NK-92 treated with Interleukin-12 subunit alpha and Interleukin-12 subunit beta, amount 100 ng/mL, for 24 hours (cell line): ENCODE data around the gene ZNF331.
"Not testable (repeated sequence)": the region's sequence is repeated elsewhere in the genome, so short reads cannot be mapped to it uniquely, and the experiment has no call there.

ENCODE experiments used
- DNase-seq: peaks from one replicate; lab custom pipeline; 2025; lab: John Stamatoyannopoulos, UW

The ZNF331 gene

DNA sequence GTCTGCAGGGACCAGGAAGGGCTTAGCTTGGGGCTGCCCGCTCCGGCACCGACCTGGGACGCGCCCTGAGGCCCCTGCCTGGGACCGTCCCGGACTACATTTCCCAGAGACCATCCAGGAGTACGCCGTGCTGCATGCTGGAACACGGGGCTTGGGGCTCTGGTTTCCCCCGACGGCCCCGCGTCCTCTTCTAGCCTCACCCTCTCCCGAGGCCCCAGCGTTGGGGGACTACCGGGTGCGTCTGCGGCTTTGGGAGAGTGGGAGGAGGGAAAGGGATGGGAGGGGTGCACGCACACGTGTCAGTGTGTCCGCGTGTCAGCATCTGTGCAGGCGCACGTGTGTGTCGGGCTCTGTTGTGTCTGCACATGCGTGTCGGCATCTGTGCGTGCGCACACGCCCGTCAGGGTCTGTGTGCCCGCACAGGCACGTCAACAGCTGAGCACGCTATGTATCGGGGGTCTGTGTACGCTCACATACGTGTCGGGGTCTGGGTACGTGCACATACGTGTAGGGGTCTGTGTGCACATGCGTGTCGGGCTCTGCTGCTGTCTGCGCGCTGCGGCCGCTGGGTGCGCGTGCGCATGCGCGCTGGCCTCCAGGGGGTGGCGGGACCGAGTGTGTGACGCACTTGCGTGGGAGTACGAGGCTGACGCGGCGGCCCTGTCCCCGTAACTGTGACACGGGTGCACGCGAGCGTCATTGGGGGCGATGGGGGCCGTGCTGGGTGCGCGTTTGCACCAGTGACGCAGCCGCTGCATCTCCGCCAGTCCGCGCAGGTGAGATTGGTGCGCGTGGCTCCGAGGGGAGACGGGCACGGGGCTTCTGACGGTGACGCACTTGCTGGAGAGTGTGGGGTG, at the start of gene ZNF331:
Gene ZNF331, plus strand, starts transcription at position 625 of the 857 bp plus-strand sequence. CDS start 31,232 bp downstream, outside the sequence.
- no peak for DNase-seq

DNA sequence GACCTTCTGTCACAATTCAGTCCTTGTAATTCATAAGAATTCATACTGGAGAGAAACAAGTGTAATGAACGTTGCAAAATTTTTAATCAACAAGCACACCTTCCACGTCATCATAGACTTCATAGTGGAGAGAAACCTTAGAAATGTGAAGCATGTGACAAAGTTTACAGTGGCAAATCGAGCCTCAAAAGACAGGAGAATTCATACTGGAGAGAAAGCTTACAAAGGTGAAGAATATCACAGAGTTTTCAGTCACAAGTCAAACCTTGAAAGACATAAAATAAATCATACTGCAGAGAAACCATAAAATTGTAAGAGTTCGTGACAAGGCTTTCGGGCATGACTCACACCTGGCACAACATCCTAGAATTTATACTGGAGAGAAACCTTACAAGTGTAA, 45.8 kb upstream of the ZNF331 start:
- DNase-seq, result no peak

DNA sequence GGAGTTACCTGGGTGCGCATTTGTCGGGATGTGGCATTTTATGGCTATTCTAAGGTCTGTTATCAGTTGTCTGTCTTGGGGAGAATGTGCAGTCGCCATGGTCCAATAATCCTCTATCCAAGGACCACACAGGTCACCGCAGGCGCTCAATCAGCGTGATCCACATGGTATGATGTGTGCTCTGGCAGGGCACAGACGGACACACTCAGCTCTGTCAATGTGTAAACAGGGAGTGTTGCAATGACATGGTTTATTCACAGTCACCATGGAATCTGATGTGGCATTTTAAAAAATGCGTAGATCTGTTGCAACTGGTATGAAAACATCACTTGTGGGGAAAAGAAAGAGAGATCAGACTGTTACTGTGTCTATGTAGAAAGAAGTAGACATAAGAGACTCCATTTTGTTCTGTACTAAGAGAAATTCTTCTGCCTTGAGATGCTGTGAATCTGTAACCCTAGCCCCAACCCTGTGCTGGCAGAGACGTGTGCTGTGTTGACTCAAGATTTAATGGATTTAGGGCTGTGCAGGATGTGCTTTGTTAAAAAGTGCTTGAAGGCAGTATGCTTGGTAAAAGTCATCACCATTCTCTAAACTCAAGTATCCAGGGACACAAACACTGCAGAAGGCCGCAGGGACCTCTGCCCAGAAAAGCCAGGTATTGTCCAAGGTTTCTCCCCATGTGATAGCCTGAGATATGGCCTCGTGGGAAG, 40.5 kb upstream of the ZNF331 start:
- DNase-seq, result not testable (repeated sequence)

DNA sequence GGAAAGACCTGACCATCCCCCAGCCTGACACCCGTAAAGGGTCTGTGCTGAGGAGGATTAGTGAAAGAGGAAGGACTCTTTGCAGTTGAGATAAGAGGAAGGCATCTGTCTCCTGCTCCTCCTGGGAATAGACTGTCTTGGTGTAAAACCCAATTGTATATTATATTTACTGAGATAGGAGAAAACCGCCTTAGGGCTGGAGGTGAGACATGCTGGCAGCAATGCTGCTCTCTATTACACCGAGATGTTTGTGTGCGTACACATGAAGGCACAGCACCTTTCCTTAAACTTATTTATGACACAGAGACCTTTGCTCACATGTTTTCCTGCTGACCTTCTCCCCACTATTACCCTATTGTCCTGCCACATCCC, 39.9 kb upstream of the ZNF331 start:
- DNase-seq, result not testable (repeated sequence)

DNA sequence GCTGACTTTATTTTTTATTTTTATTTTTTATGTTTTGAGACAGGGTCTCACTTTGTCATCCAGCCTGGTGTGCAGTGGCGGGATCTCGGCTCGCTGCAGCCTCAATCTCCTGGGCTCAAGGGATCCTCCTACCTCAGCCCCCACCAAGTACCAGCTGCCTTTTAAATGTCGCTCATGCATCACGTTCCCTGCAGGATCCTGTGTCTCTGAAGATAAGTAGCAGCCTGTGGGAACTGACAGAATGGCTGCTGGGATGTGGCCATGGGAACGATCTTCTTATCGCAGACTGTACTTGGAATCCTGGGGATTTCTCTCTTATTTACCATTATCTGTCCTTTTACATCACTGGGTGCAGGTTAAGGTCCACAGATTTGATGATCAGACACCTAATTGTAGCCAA, 34.8 kb upstream of the ZNF331 start:
- DNase-seq, result not testable (repeated sequence)

DNA sequence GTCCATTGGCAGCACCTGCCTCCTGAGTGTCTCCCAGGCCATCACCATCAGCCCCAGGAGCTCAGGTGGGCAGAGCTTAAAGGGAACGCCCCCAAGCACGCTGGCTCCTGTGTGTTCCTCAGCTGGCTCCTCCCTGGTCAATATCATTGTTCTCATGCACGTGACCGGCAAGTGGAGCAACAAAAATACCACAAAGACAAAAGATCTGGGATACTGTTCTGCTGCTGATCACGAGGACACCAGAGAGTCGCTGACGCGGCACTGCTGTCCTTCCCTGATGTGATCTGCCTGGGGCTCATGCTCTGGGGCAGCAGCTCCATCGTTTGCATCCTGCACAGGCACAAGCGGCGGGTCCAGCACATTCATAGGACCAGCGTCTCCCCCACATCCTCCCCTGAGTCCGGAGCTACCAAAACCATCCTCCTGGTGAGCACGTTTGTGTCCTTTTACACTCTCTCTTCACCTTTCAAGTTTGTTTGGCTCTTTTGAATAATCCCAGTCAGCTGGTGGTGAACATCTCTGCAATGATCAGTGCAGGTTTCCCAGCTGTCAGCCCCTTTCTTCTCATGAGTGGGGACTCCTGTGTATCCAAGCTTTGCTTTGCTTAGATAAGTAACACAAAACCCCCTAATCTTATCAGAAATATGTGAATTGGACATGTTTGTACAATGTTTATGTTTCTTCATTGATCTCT, 34.1 kb upstream of the ZNF331 start:
- not testable (repeated sequence) for DNase-seq

DNA sequence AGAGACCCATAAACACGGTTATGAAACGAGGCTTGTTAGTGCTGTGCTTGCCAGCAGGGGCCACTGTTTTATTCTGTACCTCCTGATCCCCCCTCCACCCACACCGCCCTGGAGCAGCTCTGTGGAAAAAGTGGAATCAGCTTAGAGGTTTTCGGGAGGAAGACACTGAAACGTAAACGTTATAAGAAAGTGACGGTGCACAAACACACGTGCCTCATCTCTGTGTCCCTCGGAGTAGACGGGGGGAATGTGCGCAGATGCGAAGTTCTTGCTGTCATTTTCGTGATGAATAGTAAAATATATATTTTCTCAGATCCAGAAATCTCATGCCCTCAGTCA, 33.6 kb upstream of the ZNF331 start:
- DNase-seq, result not testable (repeated sequence)

DNA sequence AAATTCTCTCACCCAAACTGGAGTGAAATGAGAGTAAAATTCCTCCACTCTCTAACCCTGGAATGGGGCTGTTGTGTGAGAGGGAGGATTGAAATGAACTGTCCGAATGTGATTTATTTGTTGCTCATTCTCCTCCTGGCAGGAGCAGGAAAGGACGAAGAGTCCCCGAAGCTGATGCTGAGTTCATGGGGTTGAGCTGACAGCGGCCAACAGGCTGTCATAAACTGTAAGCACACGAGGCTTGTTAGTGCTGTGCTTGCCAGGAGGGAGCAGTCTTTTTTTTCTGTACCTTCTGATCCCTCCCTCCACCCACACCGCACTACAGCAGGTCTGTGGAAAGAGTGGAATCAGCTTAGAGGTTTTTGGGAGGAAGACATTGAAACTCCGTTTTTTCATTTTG, 33.1 kb upstream of the ZNF331 start:
- no peak for DNase-seq

DNA sequence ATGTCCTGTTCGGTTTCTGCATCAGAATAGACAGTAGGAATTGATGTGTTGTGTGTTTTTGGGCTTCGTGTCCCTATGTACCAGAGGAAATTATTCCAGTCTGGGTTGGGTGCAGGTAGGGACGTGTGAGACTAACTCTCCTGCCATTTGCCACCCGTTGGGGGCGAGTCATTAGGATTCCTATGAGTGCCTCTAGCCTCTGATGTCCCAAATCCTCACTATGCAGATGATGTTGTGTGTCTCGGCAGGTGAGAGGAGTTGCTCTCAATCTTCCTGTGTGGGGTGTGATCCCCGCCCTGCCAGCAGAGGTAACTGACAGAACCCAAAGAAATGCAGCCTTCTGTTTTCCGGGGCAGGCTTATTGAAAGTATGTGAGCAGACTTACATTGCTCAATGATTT, 31.2 kb upstream of the ZNF331 start:
- no peak for DNase-seq

DNA sequence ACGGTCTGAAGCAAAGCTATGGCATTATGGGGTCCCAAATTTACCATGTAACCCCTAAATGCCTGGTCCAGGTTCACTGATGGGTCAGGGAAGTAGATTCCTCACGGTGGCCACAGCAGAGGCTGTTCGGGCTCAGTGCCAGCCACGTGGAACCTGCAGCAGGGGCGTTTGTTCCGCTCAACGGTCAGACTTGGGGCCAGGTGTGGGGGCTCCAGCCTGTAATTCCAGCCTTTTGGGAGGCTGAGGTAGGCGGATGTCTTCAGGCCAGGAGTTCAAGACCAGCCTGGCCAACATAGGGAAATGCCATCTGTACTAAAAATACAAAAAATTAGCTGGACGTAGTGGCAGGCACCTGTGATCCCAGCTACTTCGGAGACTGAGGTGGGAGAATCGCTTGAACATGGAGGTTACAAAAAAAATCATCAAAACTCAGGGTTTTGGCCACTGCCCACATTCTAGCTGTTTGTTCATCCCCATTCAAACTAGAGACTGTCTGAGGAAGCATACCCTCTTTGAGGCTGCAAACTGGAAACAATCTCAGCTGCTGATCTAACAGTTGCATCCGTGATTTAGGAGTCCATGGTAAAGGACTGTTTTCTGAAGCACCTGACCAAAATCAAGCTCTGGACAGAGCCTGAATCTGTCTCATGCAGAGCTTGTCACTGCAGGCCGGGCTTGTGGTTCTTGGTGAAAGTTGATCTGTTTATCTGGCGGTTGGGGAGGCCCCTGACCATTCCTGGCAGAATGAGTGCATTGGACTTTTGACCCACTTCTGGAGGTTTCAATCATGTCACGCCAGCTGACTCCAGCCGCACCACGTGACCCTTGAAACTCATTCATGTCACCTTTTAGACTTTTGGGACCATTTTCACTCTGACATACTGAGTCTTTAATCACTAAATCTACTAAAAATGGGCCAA, 30.2 kb upstream of the ZNF331 start:
- no peak for DNase-seq

DNA sequence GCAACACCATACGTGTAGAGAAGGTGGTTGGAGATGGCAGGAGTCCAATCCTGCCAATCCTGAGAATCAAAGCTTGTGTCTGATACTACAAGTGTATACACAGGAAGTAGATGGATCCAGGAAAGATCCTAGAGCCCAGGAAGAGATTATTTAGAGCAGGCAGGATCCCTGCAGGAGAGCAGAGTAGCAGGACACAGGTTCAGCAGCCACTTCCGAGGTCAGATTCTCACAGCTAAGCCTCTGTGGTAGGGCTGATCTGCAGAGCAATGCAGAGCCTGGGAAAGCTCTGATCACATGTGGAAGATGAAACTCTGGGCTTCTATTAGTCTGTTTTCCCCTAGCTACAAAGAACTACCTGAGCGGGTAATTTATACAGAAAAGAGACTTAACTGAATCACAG, 28.5 kb upstream of the ZNF331 start:
- no peak for DNase-seq

DNA sequence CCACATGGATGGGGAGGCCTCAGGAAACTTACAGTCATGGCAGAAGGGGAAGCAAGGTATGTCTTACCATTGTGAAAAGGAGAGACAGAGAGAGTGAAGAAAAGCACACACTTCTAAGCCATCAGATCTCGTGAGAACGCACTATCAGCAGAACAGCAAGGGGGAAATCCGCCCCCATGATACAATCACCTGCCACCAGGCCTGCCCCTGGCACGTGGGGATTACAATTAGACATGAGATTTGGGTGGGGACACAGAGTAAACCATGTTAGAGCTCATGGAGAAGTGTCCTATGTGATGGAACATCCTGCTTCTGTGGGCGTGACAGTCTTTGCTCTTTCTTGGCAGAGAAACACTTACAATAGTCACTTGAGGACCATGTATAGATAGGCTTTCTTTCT, 28.1 kb upstream of the ZNF331 start:
- DNase-seq, result no peak

DNA sequence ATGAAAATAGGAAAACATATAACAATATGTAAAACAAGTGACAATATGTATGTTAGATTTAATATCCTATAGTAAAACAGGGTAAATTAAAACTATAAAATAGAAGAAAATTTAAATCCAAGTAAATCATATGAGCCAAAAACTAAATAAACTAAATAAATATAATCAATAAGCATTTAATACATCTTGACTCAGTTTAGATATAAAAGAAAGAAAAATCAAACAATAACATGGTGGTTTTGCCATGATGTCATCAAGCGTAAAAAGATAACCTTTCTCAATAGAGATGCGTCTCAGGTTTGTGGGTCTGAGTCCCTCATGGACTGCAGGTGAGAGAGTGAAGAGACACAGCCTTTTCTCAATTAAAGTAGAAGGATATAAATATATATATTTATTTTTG, 26.6 kb upstream of the ZNF331 start:
- DNase-seq, result no peak

DNA sequence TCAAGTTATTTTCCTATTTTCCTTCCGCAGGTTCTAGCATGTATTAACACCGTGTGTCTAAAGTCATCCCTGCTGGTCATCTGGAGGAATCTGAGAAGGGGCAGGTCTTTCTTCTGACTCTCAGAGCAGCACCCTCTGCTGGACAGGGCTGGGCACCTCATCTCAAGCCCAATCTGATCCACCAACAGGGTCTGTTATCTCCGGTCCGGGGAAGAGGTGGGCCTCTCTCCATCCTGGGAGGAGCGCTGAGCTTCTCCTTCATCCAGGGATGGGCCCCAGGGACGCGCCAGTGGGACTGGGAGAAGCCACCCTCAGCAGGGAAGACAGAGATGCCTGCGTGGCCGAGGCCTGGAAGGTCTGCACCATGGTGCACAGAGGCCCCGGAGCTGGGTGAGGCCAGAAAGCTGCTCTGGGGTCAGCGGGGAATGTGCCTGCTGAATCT, 26.0 kb upstream of the ZNF331 start:
- no peak for DNase-seq

DNA sequence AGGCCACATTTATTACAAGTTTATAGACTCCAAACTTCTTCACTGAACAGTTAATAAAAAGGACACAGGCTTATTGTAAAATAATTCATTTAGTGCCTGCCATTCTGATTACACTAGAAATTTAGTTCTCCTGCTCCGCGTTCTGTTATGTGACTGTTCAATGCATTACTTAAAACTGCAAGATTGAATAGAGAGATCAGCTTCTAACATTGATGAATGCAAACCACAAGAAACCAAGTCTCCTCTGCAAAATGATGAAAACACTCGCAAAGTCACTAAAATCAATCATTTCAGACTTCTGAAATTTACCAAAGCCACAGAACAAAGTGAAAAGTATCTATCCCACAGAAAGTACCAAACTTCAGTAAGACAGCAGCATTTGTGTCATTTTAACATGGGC, 22.9 kb upstream of the ZNF331 start:
- not testable (repeated sequence) for DNase-seq

DNA sequence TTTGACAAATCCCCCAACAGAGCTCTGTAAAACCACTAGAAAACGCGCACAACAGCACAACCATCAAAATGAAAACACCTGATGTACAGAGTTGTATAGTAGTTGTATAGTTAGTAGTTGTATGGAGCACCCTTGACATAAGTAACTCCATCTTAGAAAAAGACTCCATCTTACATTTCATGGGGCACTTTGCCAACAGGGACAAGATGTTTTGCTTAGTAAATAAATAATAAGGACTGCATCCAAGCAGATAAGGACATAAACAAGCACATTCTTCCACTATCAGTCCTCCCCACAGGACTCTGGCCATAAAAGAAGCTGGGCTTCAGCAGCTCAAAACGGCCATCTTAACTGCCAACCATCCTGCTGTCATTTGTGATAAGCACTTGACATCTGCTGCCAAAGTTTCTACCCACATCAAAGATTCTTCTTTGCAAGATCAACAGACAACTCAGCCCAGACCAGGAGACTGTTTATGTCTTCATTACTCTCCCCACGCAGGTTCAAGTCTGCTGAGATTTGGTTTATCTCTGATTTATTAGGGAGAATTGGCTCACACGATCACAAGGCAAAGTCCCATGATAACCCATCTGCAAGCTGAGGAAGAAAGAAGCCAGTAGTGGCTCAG, 20.7 kb upstream of the ZNF331 start:
- no peak for DNase-seq

DNA sequence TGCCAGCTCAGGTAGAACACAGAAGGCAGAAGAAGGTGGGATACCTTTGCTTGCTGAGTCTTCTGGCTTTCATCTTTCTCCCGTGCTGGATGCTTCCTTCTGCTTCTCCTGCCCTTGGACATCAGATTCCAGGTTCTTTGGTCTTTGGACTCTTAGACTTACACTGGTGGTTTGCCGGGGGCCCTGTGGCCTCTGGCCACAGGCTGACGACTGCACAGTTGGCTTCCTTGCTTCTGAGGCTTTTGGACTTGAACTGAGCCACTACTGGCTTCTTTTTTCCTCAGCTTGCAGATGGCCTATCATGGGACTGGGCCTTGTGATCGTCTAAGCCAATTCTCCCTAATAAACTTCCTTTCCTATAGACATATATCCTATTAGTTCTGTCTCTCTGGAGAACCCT, 19.8 kb upstream of the ZNF331 start:
- DNase-seq, result no peak

DNA sequence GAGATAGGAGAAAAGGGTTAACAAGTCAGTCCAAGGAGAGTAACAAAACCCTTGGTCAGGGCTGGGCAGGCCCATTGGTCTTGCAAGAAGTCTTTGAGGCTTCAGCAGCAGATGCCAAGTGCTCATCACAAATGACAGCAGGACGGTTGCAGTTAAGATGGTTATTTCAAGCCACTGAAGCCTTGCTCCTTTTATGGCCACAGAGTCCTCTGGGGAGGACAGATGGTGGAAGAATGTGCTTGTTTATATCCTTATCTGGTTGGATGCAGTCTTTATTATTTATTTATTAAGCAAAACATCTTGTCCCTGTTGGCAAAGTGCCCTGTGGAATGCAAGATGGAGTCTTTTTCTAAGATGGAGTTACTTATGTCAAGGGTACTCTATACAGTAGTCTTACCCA, 19.2 kb upstream of the ZNF331 start:
- DNase-seq, result no peak

DNA sequence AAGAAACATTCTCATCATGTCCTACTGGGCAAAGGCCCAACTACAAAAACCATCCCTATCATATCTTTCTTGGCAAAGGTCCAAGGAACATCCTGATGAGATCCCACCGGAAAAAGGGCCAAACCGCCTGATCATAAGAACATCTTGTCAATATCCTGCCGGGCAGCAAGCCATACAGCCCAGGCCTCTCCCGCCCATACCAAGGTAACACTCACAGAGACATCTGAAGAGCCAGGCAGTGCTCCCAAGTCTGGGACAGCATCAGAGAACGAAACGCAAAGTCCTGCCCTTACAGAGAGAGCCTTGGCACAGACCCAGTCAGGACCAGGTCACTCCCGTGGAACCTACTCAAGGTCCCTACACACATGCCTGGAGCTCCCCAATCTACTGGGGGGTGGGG, 18.5 kb upstream of the ZNF331 start:
- DNase-seq, result no peak

DNA sequence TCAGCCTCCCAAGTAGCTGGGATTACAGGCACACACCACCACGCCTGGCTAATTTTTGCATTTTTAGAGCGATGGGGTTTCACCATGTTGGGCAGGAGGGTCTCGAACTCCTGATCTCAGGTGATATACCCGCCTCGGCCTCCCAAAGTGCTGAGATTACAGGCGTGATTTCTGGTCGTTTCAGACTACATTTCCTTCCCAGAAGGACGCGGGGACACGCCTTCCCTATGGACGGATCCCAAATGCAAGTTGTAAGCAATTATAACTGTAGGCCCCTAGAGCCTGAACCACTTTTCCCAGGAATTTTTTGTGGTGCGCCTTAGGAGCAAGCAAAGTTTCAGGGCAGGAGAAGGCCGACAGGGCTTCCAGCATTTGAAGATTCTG, 17.8 kb upstream of the ZNF331 start:
- no peak for DNase-seq
